NB4 (cell line): ENCODE results near the gene MYO1B.

ENCODE experiments used
- DNase-seq: peaks from one replicate; pipeline ENCODE4 v3.0.0; 2010; ENCODE audit warnings: low read depth
- H3K4me3 ChIP-seq: one replicate; pipeline ENCODE4 v1.5.1; 2011; ENCODE audit warnings: mild to moderate bottlenecking, low read depth, low read length, moderate library complexity
- MYC ChIP-seq: IDR thresholded peaks from 2 replicates; pipeline ENCODE4 v1.6.1; 2011; ENCODE audit warnings: low read depth, low read length
- POLR2A ChIP-seq: IDR thresholded peaks from 2 replicates; pipeline ENCODE4 v1.6.1; 2011; ENCODE audit warnings: mild to moderate bottlenecking; ENCODE audit not compliant: insufficient read length; ENCODE audit errors: extremely low read depth
- TF ChIP-seq, protein P1 (sequence below): IDR thresholded peaks from 2 replicates; pipeline ENCODE4 v1.6.1; 2011; ENCODE audit warnings: low read depth, low read length
- TF ChIP-seq, protein P2 (sequence below): IDR thresholded peaks from one replicate; pipeline ENCODE4 v1.5.1; 2012; ENCODE audit warnings: low read depth, low read length

MYO1B gene

GRCh38 chr2:191250986-191251385 lies 5.8 kb downstream of the MYO1B start:
- no peak for DNase-seq
- H3K4me3 ChIP-seq = no peak overlapping the region
- TF ChIP-seq, protein P1, sequence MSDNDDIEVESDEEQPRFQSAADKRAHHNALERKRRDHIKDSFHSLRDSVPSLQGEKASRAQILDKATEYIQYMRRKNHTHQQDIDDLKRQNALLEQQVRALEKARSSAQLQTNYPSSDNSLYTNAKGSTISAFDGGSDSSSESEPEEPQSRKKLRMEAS = no peak
- TF ChIP-seq MYC = no peak
- TF ChIP-seq, protein P2, sequence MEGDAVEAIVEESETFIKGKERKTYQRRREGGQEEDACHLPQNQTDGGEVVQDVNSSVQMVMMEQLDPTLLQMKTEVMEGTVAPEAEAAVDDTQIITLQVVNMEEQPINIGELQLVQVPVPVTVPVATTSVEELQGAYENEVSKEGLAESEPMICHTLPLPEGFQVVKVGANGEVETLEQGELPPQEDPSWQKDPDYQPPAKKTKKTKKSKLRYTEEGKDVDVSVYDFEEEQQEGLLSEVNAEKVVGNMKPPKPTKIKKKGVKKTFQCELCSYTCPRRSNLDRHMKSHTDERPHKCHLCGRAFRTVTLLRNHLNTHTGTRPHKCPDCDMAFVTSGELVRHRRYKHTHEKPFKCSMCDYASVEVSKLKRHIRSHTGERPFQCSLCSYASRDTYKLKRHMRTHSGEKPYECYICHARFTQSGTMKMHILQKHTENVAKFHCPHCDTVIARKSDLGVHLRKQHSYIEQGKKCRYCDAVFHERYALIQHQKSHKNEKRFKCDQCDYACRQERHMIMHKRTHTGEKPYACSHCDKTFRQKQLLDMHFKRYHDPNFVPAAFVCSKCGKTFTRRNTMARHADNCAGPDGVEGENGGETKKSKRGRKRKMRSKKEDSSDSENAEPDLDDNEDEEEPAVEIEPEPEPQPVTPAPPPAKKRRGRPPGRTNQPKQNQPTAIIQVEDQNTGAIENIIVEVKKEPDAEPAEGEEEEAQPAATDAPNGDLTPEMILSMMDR = no peak
- no peak for TF ChIP-seq POLR2A

- H3K4me3 ChIP-seq = no peak overlapping the region
- peak; percentile 37 for DNase-seq
- TF ChIP-seq, protein P1 = no peak
- TF ChIP-seq POLR2A (no peak), MYC (no peak)
- TF ChIP-seq, protein P2 = no peak
Observed at GRCh38 chr2:191252699-191253098, 7.5 kb downstream of the MYO1B start.

GRCh38 chr2:191253476-191253875 lies 8.3 kb downstream of the MYO1B start:
- TF ChIP-seq POLR2A (no peak), MYC (no peak)
- TF ChIP-seq, protein P2 = no peak
- TF ChIP-seq, protein P1 = no peak
- H3K4me3 ChIP-seq = no peak overlapping the region
- no peak for DNase-seq

DNA sequence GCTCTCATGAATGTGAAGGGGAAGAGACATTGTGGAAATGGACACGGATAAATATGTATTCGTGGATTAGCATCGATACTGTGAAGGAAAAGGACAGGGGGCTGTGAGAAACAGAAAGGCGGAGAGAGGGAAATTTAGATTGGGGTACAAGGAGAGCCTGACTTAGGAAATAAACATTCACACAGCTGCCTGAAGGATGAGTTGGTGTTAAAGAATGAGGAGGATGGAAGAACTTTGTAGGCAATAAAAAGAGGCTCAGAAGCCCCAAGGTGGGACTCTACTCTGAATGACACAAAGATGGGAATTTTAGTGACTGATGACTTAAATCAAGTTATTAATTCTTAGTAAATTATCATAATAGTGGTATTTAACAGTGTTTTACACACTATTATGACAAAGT lies 10.1 kb downstream of the MYO1B start:
- DNase-seq = no peak
- no peak overlapping the region for H3K4me3 ChIP-seq
- no peak for TF ChIP-seq MYC

- no peak overlapping the region for H3K4me3 ChIP-seq
- no peak for DNase-seq
- no peak for TF ChIP-seq MYC
- TF ChIP-seq, protein P1 = no peak
- TF ChIP-seq, protein P2 = no peak
- TF ChIP-seq POLR2A = no peak
Observed at GRCh38 chr2:191255756-191256312, 10.6 kb downstream of the MYO1B start.

DNA sequence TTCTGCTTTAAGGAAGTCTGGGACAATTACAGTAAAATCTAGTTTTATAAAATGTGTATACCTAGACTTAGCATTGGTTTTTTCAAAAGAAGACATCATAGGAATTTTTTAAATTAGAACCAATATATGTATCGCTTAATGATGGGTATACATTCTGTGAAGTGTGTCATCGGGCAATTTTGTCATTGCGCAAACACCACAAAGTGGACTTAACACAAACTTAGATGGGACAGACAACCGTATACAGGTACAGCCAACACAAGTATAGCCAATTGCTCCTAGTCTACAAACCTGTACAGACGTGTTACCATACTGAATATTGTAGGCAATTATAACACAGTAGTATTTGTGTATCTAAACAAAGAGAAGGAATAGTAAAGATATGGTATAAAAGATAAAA lies 12.7 kb downstream of the MYO1B start:
- no peak for DNase-seq
- TF ChIP-seq MYC (no peak), POLR2A (no peak)
- TF ChIP-seq, protein P2 = no peak
- TF ChIP-seq, protein P1 = no peak

More for the DNA sequence above, 12.7 kb downstream of the MYO1B start:
- H3K4me3 ChIP-seq = no peak overlapping the region
